Mammary epithelial cell (primary cell): ENCODE measurements around the gene JMJD1C.

ENCODE experiments used
- EZH2 ChIP-seq: IDR thresholded peaks from 2 replicates; pipeline ENCODE4 v1.6.1; 2012; ENCODE audit warnings: low read length, inconsistent platforms, borderline replicate concordance
- TF ChIP-seq, protein P1 (sequence below), 2 donors: IDR thresholded peaks in 1 of 2; conservative IDR thresholded peaks in 1 of 2; 2 replicates each; pipeline ENCODE4 v1.5.1; 2011 to 2012; ENCODE audit warnings: inconsistent platforms in 2 of 2, low read length in 2 of 2, mild to moderate bottlenecking in 2 of 2, control low read depth in 1 of 2, low read depth in 1 of 2; ENCODE audit not compliant: insufficient read depth in 1 of 2; ENCODE audit errors: extremely low read depth in 1 of 2

DNA sequence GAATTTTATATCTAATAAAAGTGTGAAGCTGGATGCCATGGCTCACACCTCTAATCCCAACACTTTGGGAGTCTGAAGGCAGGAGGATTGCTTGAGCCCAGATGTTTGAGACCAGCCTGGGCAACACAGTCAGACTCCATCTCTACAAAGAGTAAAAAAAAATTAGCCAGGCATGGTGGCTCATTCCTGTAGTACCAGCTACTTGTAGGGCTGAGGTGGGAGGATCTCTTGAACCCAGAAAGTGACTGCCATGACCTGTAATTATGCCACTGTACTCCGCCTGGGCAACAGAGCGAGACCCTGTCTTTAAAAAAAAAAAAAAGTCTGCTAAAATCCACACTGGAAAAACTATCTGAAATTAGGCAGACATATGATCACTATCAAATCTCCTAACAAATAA lies 7.6 kb downstream of the JMJD1C start:
- TF ChIP-seq, protein P1, sequence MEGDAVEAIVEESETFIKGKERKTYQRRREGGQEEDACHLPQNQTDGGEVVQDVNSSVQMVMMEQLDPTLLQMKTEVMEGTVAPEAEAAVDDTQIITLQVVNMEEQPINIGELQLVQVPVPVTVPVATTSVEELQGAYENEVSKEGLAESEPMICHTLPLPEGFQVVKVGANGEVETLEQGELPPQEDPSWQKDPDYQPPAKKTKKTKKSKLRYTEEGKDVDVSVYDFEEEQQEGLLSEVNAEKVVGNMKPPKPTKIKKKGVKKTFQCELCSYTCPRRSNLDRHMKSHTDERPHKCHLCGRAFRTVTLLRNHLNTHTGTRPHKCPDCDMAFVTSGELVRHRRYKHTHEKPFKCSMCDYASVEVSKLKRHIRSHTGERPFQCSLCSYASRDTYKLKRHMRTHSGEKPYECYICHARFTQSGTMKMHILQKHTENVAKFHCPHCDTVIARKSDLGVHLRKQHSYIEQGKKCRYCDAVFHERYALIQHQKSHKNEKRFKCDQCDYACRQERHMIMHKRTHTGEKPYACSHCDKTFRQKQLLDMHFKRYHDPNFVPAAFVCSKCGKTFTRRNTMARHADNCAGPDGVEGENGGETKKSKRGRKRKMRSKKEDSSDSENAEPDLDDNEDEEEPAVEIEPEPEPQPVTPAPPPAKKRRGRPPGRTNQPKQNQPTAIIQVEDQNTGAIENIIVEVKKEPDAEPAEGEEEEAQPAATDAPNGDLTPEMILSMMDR (conservative IDR thresholded peaks at IDR 0.05 in 1 of 2, IDR thresholded peaks at IDR 0.05 in 1 of 2; ENCODE audit: extremely low read depth in 1 of 2, insufficient read depth in 1 of 2, low read depth in 1 of 2, low read length in 2 of 2), result no peak
- TF ChIP-seq EZH2, result no peak
